WTC11 (cell line): ENCODE data around the gene CDCA5.

Experiments
- CBFB ChIP-seq: sonication (generic); formaldehyde crosslinking; IDR thresholded peaks from 2 replicates; pipeline ENCODE4 v1.8.1; 2022; ENCODE audit warnings: mild to moderate bottlenecking, low read depth, missing genetic modification reagents
- CREB1 ChIP-seq: sonication (generic); formaldehyde crosslinking; IDR thresholded peaks from 2 replicates; pipeline ENCODE4 v1.8.0; 2023; ENCODE audit warnings: mild to moderate bottlenecking, missing genetic modification reagents
- CTCF ChIP-seq: fragments of 200-600 bp; IDR thresholded peaks from 2 replicates; pipeline ENCODE4 v1.8.0; 2022; ENCODE audit warnings: antibody characterized with exemption
- ETV6 ChIP-seq: sonication (generic); formaldehyde crosslinking; IDR thresholded peaks from 2 replicates; pipeline ENCODE4 v1.8.1; 2022; ENCODE audit warnings: mild to moderate bottlenecking, missing genetic modification reagents
- FOXJ3 ChIP-seq: sonication (generic); formaldehyde crosslinking; IDR thresholded peaks from 2 replicates; pipeline ENCODE4 v1.9.0; 2021; ENCODE audit warnings: missing genetic modification reagents, mild to moderate bottlenecking, borderline replicate concordance
- IRF1 ChIP-seq: sonication (generic); formaldehyde crosslinking; IDR thresholded peaks from 2 replicates; pipeline ENCODE4 v1.8.0; 2023; ENCODE audit warnings: missing genetic modification reagents
- RELA ChIP-seq: sonication (generic); formaldehyde crosslinking; IDR thresholded peaks from 2 replicates; pipeline ENCODE4 v1.8.1; 2022; ENCODE audit warnings: missing genetic modification reagents, mild to moderate bottlenecking, borderline replicate concordance
- TEAD4 ChIP-seq: sonication (generic); formaldehyde crosslinking; IDR thresholded peaks from 2 replicates; pipeline ENCODE4 v1.8.0; 2022; ENCODE audit warnings: mild to moderate bottlenecking, missing genetic modification reagents

DNA sequence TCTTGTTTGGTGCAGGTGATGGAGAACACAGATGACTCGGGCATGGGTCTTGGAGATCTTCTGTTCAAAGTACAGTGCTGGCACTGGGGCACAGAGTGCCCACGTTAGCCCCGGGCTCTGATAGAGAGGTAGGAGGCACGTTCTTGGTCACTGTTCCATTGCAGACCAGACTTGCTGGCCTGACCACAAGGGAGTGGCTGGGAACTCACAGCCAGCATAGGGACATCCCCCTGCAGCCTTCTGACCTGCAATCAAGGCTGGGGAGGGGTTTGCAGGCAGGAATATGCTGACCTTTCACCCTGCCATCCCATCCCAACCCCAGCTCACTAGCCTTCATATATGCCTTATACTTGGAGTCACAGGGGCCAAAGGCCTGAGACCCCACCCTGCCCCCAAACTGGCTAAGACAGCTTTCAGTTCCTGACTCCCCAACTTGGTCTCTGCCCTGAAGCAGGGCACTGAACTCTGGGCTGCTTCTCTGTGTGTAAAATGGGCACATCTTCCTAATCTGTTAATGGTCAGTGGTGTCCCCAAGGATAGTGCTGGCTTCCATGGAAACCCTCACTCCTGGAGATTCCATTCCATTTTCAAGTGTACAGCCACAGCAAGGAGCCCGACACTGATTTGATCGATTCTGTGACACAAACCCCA lies 42.9 kb upstream of the CDCA5 start:
- TF ChIP-seq ETV6 (no peak), TEAD4 (CRISPR knock-in tag) (no peak), CTCF (no peak), IRF1 (no peak), CREB1 (no peak), FOXJ3 (no peak), CBFB (no peak), RELA (CRISPR knock-in tag) (no peak)
